NCI-H1930 (cell line): ENCODE results near the gene C10orf90.
"Not testable (repeated sequence)": the region's sequence is repeated elsewhere in the genome, so short reads cannot be mapped to it uniquely, and the experiment has no call there.

ENCODE experiments used
- DNase-seq, 2 experiments: peaks; one replicate each; lab custom pipeline; 2025; lab: John Stamatoyannopoulos, UW

Gene C10orf90

GRCh38 chr10:126390324-126390723 is 280.2 kb downstream of the C10orf90 start:
- DNase-seq, result no peak

GRCh38 chr10:126387931-126388911 is 282.3 kb downstream of the C10orf90 start, which contains the start of gene ADAM12:
ADAM12 (minus strand) TSS chr10:126388477; CDS start chr10:126388145, 332 bp downstream.
- DNase-seq, result no peak

- no peak for DNase-seq
Observed at GRCh38 chr10:126387041-126387921, 283.2 kb downstream of the C10orf90 start.

GRCh38 chr10:126384269-126384873 is 286.1 kb downstream of the C10orf90 start:
- no peak for DNase-seq

GRCh38 chr10:126380352-126381076 is 290.0 kb downstream of the C10orf90 start:
- no peak for DNase-seq

GRCh38 chr10:126379166-126379565 is 291.3 kb downstream of the C10orf90 start:
- not testable (repeated sequence) for DNase-seq

- no peak for DNase-seq
Observed at GRCh38 chr10:126376956-126377355, 293.5 kb downstream of the C10orf90 start.

GRCh38 chr10:126375926-126376554 is 294.5 kb downstream of the C10orf90 start:
- DNase-seq, result no peak

- no peak for DNase-seq
Observed at GRCh38 chr10:126375299-126375698, 295.2 kb downstream of the C10orf90 start.
